Osteoblast (primary cell): ENCODE measurements around the gene DPP6. TPM values are rescaled to one million over a fixed set of nuclear protein-coding genes. Genes with fewer than 3 reads are reported as not detected.

Source experiments
- DNase-seq: peaks from one replicate; pipeline ENCODE4 v3.0.0; 2011; ENCODE audit warnings: low spot score, mixed read lengths; ENCODE audit not compliant: insufficient read length; ENCODE audit errors: missing footprints
- H2AFZ ChIP-seq: 2 replicates; pipeline ENCODE4 v1.6.0; 2011; ENCODE audit warnings: mild to moderate bottlenecking, low read length
- H3K27ac ChIP-seq: 2 replicates; pipeline ENCODE4 v1.5.1; 2011; ENCODE audit warnings: mild to moderate bottlenecking, low read depth, low read length, moderate library complexity
- H3K27me3 ChIP-seq: 2 replicates; pipeline ENCODE4 v1.6.0; 2012; ENCODE audit warnings: mild to moderate bottlenecking, control low read depth, inconsistent platforms, low read length, moderate library complexity; ENCODE audit not compliant: insufficient read depth
- H3K36me3 ChIP-seq: 2 replicates; pipeline ENCODE4 v1.5.1; 2011; ENCODE audit warnings: mild to moderate bottlenecking, low read length, control low read depth, moderate library complexity; ENCODE audit not compliant: insufficient read depth
- H3K4me1 ChIP-seq: 2 replicates; pipeline ENCODE4 v1.5.1; 2011; ENCODE audit warnings: mild to moderate bottlenecking, low read length, control low read depth, moderate library complexity; ENCODE audit not compliant: insufficient read depth
- H3K4me2 ChIP-seq: 2 replicates; pipeline ENCODE4 v1.6.0; 2011; ENCODE audit warnings: mild to moderate bottlenecking, low read length; ENCODE audit not compliant: insufficient read depth
- H3K4me3 ChIP-seq: fragments of 200-600 bp; sonication (generic); 3 replicates; pipeline ENCODE4 v1.5.1; 2012; ENCODE audit warnings: mild to moderate bottlenecking, low read length, inconsistent platforms; ENCODE audit not compliant: insufficient read depth
- H3K79me2 ChIP-seq: 2 replicates; pipeline ENCODE4 v1.6.0; 2012; ENCODE audit warnings: mild to moderate bottlenecking, low read length, control low read depth, inconsistent platforms; ENCODE audit not compliant: insufficient read depth
- H3K9me3 ChIP-seq: 2 replicates; pipeline ENCODE4 v1.5.1; 2011; ENCODE audit warnings: low read depth, low read length, control low read depth
- H4K20me1 ChIP-seq: 2 replicates; pipeline ENCODE4 v1.6.0; 2012; ENCODE audit warnings: mild to moderate bottlenecking, low read length, control low read depth; ENCODE audit not compliant: insufficient read depth
- CTCF ChIP-seq: IDR thresholded peaks from 2 replicates; pipeline ENCODE4 v1.5.1; 2011; ENCODE audit warnings: mild to moderate bottlenecking, low read depth, low read length, moderate library complexity; ENCODE audit errors: extremely low read depth
- total RNA-seq: library from RNA; depleted of rRNA; stranded (reverse); fragments of >200 nt; gene quantifications from 2 replicates; pipeline ENCODE4 v1.2.3, GENCODE V29; 2012

Gene DPP6
- total RNA-seq, 1 donor, result not detected

DNA sequence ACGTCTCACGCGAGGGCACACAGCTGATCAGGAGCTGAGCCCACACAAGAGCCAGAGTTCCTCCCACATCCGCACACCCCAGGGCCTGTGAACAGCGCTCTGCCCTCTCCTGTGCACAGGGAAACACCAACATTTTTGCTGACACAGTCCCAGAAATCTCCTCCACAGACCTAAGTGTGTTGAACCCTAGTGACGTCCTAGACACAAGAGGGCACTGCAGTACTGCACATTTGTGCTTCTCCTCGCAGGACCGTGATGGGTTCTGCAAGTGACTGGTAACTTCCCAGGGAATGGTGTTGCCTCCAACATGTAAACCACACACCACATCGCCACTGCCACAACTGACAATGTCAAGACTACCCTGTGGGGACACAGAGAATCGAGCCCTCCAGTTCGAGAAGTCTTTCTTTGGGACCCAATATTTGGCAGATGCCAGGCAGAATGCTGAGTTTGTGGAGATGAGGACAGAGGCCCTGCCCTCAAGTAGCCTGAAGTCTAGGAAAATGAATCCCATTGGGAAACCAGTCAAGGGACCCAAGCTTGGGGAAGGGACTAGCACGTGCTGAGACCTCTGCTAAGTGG is 780.5 kb downstream of the DPP6 start:
- no peaks in the 10 kb centered on the region for H3K79me2 ChIP-seq
- TF ChIP-seq CTCF, result no peak
- H3K9me3 ChIP-seq, result peaks cover 5% of the 10 kb centered on the region
- no peak overlapping the region for H2AFZ ChIP-seq
- H3K36me3 ChIP-seq, result no peaks in the 10 kb centered on the region
- H4K20me1 ChIP-seq, result no peaks in the 10 kb centered on the region
- no peak overlapping the region for H3K4me2 ChIP-seq
- H3K4me1 ChIP-seq, result no peaks in the 10 kb centered on the region
- H3K27me3 ChIP-seq, result no peaks in the 10 kb centered on the region
- no peak overlapping the region for H3K27ac ChIP-seq
- no peak overlapping the region for H3K4me3 ChIP-seq
- DNase-seq, result no peak

- Histone ChIP-seq H3K4me1 (no peaks in the 10 kb centered on the region), H3K27me3 (no peaks in the 10 kb centered on the region), H4K20me1 (no peaks in the 10 kb centered on the region), H3K4me2 (no peak overlapping the region), H3K4me3 (no peak overlapping the region), H3K9me3 (peaks cover 5% of the 10 kb centered on the region), H2AFZ (no peak overlapping the region), H3K36me3 (no peaks in the 10 kb centered on the region), H3K27ac (no peak overlapping the region), H3K79me2 (no peaks in the 10 kb centered on the region)
- no peak for DNase-seq
- TF ChIP-seq CTCF, result no peak
These were observed 783.8 kb downstream of the DPP6 start for GRCh38 chr7:154836021-154836448.

GRCh38 chr7:154837087-154837486 is 784.9 kb downstream of the DPP6 start:
- Histone ChIP-seq H3K36me3 (no peaks in the 10 kb centered on the region), H3K4me1 (no peaks in the 10 kb centered on the region), H3K4me2 (no peak overlapping the region), H3K27me3 (no peaks in the 10 kb centered on the region), H3K27ac (no peak overlapping the region), H3K4me3 (no peak overlapping the region), H3K9me3 (peaks cover 5% of the 10 kb centered on the region), H3K79me2 (no peaks in the 10 kb centered on the region), H4K20me1 (no peaks in the 10 kb centered on the region), H2AFZ (no peak overlapping the region)
- TF ChIP-seq CTCF, result no peak
- DNase-seq, result no peak

- Histone ChIP-seq H4K20me1 (no peaks in the 10 kb centered on the region), H3K4me3 (no peak overlapping the region), H3K9me3 (peaks cover 5% of the 10 kb centered on the region), H2AFZ (no peak overlapping the region), H3K36me3 (no peaks in the 10 kb centered on the region), H3K79me2 (no peaks in the 10 kb centered on the region), H3K4me1 (no peaks in the 10 kb centered on the region), H3K4me2 (no peak overlapping the region), H3K27me3 (no peaks in the 10 kb centered on the region), H3K27ac (no peak overlapping the region)
- TF ChIP-seq CTCF, result no peak
- DNase-seq, result no peak
These were observed 785.4 kb downstream of the DPP6 start for GRCh38 chr7:154837622-154838021.
